Smooth muscle cell (in vitro differentiated cells): ENCODE results near the gene NAV2. TPM values are rescaled to one million over a fixed set of nuclear protein-coding genes. Genes with fewer than 3 reads are reported as not detected.

ENCODE experiments used
- DNase-seq: peaks from one replicate; lab custom pipeline; 2025; ENCODE audit not compliant: unreplicated experiment; lab: John Stamatoyannopoulos, UW
- H2AFZ ChIP-seq: fragments of 200-600 bp; sonication (generic); 2 replicates; pipeline ENCODE4 v1.6.0; 2016; ENCODE audit warnings: antibody characterized with exemption, low read depth, mild to moderate bottlenecking
- H3F3A ChIP-seq: fragments of 200-600 bp; sonication (generic); 2 replicates; pipeline ENCODE4 v1.6.0; 2017; ENCODE audit warnings: antibody characterized with exemption, low read depth
- H3K27ac ChIP-seq: fragments of 200-600 bp; sonication (generic); 2 replicates; pipeline ENCODE4 v1.5.1; 2016; ENCODE audit warnings: low read depth, mild to moderate bottlenecking
- H3K27me3 ChIP-seq: fragments of 200-600 bp; sonication (generic); 2 replicates; pipeline ENCODE4 v1.6.1; 2016; ENCODE audit warnings: low read depth, mild to moderate bottlenecking
- H3K36me3 ChIP-seq: fragments of 200-600 bp; sonication (generic); 2 replicates; pipeline ENCODE4 v1.5.1; 2016; ENCODE audit warnings: low read depth
- H3K4me1 ChIP-seq: fragments of 200-600 bp; sonication (generic); 2 replicates; pipeline ENCODE4 v1.5.1; 2016; ENCODE audit warnings: low read depth
- H3K4me2 ChIP-seq: fragments of 200-600 bp; sonication (generic); 2 replicates; pipeline ENCODE4 v1.6.0; 2016; ENCODE audit warnings: mild to moderate bottlenecking
- H3K4me3 ChIP-seq: fragments of 200-600 bp; sonication (generic); 2 replicates; pipeline ENCODE4 v1.5.1; 2016; ENCODE audit warnings: mild to moderate bottlenecking
- H3K79me2 ChIP-seq: fragments of 200-600 bp; sonication (generic); 2 replicates; pipeline ENCODE4 v1.6.0; 2016; ENCODE audit warnings: low read depth, mild to moderate bottlenecking
- H3K9ac ChIP-seq: fragments of 200-600 bp; sonication (generic); 2 replicates; pipeline ENCODE4 v1.6.0; 2016; ENCODE audit warnings: low read depth
- H3K9me3 ChIP-seq: fragments of 200-600 bp; sonication (generic); replicated peaks from 2 replicates; pipeline ENCODE4 v1.5.1; 2016; ENCODE audit warnings: low read depth
- H4K20me1 ChIP-seq: fragments of 200-600 bp; sonication (generic); 2 replicates; pipeline ENCODE4 v1.6.0; 2016; ENCODE audit warnings: low read depth
- WGBS: methylation state at CpG from one replicate; pipeline ENCODE4 v1.1.7; 2016; ENCODE audit warnings: low lambda C conversion rate; 5-methylcytosine and 5-hydroxymethylcytosine counted together
- polyA plus RNA-seq: library from polyadenylated mRNA; unstranded; fragments of >200 nt; fragmentation: Nextera tagmentation; extraction: Ambion mirVana; gene quantifications from 2 replicates; pipeline ENCODE4 v1.2.1, GENCODE V29; 2016
- total RNA-seq: library from RNA; depleted of rRNA; stranded (reverse); fragments of >200 nt; gene quantifications from 2 replicates; pipeline ENCODE4 v1.2.3, GENCODE V29; 2014
- TF ChIP-seq, protein P1 (sequence below): fragments of 200-600 bp; sonication (generic); IDR thresholded peaks from 2 replicates; pipeline ENCODE4 v1.5.1; 2017; ENCODE audit warnings: borderline replicate concordance, mild to moderate bottlenecking, antibody characterized with exemption; ENCODE audit not compliant: insufficient read depth, poor library complexity, severe bottlenecking

Gene NAV2
- total and polyA plus RNA-seq, 2 experiments from 2014 or later: 14.1 to 67.5 TPM

DNA sequence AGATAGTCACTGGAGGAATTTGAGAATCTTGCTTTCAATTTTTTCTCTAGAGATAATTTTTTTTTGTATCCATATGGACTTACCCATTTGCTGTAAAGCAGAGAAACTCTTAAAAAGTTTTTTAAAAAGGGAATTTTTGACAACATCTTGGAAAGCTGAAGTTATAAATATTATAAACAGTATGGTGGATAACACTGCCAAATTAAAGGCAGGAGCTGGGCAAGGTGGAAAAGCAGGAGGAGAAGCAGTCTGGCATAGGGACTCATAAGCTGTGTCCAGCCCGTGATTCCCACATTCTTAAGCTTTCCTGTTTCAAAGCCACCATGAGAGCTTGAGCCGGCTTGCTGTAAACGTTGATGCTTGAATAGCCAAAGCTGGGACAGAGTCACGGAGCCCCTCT, 149.5 kb downstream of the NAV2 start:
- TF ChIP-seq, protein P1, sequence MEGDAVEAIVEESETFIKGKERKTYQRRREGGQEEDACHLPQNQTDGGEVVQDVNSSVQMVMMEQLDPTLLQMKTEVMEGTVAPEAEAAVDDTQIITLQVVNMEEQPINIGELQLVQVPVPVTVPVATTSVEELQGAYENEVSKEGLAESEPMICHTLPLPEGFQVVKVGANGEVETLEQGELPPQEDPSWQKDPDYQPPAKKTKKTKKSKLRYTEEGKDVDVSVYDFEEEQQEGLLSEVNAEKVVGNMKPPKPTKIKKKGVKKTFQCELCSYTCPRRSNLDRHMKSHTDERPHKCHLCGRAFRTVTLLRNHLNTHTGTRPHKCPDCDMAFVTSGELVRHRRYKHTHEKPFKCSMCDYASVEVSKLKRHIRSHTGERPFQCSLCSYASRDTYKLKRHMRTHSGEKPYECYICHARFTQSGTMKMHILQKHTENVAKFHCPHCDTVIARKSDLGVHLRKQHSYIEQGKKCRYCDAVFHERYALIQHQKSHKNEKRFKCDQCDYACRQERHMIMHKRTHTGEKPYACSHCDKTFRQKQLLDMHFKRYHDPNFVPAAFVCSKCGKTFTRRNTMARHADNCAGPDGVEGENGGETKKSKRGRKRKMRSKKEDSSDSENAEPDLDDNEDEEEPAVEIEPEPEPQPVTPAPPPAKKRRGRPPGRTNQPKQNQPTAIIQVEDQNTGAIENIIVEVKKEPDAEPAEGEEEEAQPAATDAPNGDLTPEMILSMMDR: no peak
- Histone ChIP-seq H3K9me3 (no peaks in the 10 kb centered on the region), H2AFZ (no peak overlapping the region), H3K27ac (no peak overlapping the region), H3K9ac (no peak overlapping the region), H3F3A (no peaks in the 10 kb centered on the region), H3K4me3 (no peak overlapping the region), H3K36me3 (no peaks in the 10 kb centered on the region), H3K4me2 (no peak overlapping the region), H3K4me1 (peaks cover 15% of the 10 kb centered on the region), H4K20me1 (no peaks in the 10 kb centered on the region), H3K79me2 (no peaks in the 10 kb centered on the region), H3K27me3 (no peaks in the 10 kb centered on the region)
- DNase-seq: no peak
- WGBS: 91% methylated on average over 4 of the region's 4 CpGs

DNA sequence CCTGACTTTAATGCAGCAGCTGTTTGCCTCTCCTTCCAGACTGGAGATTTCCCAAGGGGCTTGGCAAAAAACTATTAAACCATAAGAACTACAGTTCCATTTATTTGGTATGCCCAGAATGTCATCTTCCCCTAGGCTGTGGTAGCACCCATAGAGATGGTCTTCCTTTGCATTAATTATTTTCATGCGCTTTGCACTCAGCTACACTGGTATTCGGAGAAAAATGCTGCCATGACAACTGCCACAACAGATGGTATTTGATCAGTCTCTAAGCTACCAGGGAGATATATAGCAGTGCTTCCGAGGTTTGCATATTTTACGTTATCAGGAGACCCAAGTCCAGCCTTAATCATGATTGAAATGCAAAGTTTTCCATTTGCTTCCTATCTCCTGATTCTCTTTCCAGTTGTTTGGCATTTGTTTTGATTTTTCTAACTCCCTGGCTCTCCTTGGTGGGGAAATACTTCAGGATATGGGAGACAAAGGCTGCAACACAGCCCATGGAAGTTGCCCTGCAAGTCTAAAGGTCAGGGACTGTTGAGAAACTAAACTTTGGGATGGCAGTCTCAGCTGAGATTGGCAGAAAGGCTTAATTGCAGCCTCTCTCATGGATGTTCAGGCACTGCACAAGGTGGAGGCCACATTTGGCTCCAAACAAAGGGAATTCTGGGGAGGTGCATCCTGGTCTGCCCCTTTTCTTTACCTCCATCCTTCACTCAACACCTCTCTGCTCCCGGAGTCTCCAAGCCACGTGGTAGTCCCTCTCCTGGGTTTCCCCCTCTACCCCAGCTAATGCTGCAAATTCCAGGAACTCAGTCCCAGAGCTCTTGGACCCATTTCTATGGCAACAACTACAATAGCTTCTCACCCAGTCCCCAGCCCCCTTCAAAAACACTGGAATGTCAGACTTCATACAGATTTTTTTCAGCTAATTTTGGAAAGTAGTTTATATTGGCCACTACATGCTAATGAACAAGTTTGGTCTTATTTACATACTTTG, 151.8 kb downstream of the NAV2 start:
- no peaks in the 10 kb centered on the region for H4K20me1 ChIP-seq
- H3K4me2 ChIP-seq: no peak overlapping the region
- no peak for DNase-seq
- no peaks in the 10 kb centered on the region for H3F3A ChIP-seq
- TF ChIP-seq, protein P1: no peak
- no peaks in the 10 kb centered on the region for H3K9me3 ChIP-seq
- H3K36me3 ChIP-seq: no peaks in the 10 kb centered on the region
- peaks cover 15% of the 10 kb centered on the region for H3K4me1 ChIP-seq
- H2AFZ ChIP-seq: no peak overlapping the region
- H3K27me3 ChIP-seq: no peaks in the 10 kb centered on the region
- H3K4me3 ChIP-seq: no peak overlapping the region
- H3K9ac ChIP-seq: no peak overlapping the region
- H3K79me2 ChIP-seq: no peaks in the 10 kb centered on the region
- 71% methylated on average over 6 of the region's 6 CpGs for WGBS
- no peak overlapping the region for H3K27ac ChIP-seq

DNA sequence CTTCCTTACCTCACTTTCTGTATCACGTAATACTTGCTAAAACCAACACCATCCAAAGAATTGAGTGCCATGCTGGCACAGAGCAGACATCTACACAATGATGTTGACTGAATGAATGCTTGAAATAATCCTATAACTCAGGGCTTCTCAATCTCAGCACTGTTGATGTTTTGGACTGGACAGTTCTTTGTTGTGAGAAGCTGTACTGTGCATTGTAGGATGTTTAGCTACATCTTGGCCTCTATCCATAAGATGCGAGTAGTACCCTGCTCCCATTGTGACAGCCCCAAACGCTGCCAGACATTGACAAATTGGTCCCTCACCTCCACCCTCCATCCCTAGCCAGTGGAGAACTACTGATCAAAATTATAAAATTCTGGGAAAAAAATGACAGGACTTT, 153.4 kb downstream of the NAV2 start:
- Histone ChIP-seq H3K36me3 (no peaks in the 10 kb centered on the region), H3K27ac (no peak overlapping the region)
- 99% methylated on average over 3 of the region's 3 CpGs for WGBS

More for the DNA sequence above, 153.4 kb downstream of the NAV2 start:
- H3K9me3 ChIP-seq: no peaks in the 10 kb centered on the region
- H3F3A ChIP-seq: no peaks in the 10 kb centered on the region
- TF ChIP-seq, protein P1: no peak
- H4K20me1 ChIP-seq: no peaks in the 10 kb centered on the region
- DNase-seq: no peak
- no peaks in the 10 kb centered on the region for H3K79me2 ChIP-seq
- H3K4me3 ChIP-seq: no peak overlapping the region
- H2AFZ ChIP-seq: no peak overlapping the region
- no peak overlapping the region for H3K4me2 ChIP-seq
- H3K9ac ChIP-seq: no peak overlapping the region
- H3K4me1 ChIP-seq: peaks cover 15% of the 10 kb centered on the region
- H3K27me3 ChIP-seq: no peaks in the 10 kb centered on the region
